Measurements from ENCODE around the gene C1orf159. TPM values are rescaled to one million over a fixed set of nuclear protein-coding genes. Genes with fewer than 3 reads are reported as not detected.

Gene C1orf159
- total RNA-seq, 1 donor, result 9.6 TPM

DNA sequence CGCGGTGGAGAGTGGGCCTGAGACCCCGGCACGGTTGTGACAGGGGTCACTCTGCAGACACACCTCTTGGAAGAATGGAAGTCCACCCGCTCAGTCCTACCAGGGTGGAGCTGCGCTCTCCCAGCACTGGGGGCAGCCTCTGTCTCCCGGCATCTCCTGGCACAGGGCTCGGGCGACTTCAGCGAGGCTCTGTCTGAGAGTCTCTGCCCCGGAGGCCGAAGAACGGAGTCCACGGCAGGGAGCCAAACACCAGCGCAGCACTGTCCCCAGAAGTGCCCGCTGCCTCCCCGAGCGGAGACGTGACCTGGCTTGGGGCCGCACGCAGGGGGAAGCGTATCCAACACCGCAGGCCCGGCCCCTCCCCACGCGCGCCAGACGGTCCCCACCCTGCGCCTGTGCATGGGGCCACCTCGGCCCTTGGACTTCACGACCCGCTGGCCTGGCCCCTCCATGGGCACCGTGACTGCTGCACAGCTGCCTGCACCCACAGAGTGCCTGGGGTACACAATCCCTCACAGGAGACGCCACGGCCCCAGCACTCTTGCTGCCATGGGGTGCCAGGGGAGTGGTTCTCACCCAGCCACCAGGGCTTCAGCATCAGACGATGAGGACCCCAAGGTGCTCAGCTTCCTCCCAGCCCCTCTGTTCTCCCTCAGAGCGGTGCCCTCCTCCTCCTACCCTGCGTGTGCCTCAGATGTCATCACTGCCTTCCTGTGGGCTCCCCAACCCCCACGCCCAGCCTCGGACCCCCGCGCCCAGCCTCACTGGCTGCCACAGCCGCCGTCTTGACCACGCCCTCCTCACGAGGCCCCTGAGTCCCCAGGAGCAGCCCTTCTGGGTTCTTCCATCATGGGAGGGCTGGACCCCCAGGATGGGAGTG lies 26.8 kb downstream of the C1orf159 start:
- Histone ChIP-seq H3K4me1 (ENCODE audit: insufficient read depth, low read length) (no peaks in the 10 kb centered on the region), H3K4me3 (ENCODE audit: low read length) (no peak overlapping the region), H3K9me3 (ENCODE audit: low read depth, low read length) (no peaks in the 10 kb centered on the region), H3K27me3 (ENCODE audit: insufficient read depth, low read length) (no peaks in the 10 kb centered on the region)

DNA sequence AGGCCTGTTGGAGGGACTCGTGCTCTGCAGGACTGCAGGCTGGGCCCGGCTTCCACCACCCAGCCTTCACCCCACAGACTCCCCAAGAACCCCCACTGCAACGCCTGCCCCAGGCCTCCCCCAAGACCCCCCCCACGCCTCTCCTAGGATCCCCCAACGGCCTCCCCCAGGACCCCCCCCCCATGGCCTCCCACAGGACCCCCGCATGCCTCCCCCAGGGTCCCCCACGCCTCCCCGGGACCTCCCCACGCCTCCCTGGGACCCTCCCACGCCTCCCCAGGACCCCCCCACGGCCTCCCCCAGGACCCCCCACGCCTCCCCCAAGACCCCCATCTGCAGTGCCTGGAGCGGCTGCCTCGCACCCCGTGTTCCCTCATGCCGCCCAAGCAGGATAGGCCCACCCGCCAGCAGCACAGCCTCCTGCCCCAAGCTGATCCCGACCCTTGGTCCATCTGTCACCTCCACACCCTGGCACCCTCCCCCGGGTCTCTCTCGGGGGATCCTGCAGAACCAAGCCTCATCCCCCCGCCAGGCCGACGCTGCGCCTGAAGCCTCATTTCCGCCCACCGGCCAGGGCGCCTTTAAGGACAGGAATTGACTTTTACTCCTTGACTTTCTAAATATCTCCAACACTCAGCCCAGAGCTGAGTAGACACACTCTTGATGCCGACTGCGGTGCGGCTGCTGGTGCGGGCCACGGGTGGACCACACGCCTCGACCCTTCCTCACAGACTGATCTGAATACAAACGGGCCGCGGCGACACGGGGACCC lies 27.7 kb downstream of the C1orf159 start:
- Histone ChIP-seq H3K4me3 (ENCODE audit: low read length) (no peak overlapping the region), H3K4me1 (ENCODE audit: insufficient read depth, low read length) (no peaks in the 10 kb centered on the region), H3K9me3 (ENCODE audit: low read depth, low read length) (no peaks in the 10 kb centered on the region), H3K27me3 (ENCODE audit: insufficient read depth, low read length) (no peaks in the 10 kb centered on the region)

DNA sequence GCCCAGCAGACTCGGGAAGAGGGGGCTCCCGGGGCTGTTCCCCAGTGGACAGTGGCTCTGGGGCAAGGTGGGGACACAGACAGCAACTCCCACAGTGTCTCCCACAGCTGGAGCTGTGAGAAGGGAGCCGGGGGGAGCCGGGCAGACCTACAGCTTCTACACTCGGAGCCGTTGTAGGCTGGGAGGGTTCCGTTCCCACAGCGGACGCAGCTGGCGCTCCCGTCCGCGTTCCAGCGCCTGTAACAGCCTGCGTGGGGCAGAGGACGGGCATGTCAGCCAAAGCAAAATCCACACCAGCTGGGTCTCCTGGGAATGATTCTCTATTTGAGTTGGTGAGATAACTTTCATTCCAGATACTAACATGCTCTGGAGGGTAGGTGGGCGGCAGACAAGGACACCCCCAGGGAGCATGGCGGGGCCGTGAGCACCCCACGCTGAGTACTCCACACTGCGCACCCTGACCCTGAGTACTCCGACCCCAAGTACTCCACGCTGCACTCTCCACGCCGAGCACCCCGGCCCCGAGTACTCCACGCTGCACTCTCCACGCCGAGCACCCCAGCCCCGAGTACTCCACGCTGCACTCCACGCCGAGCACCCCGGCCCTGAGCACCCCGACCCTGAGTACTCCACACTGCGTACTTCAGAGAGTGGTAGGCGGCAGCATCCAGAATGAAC lies 28.4 kb downstream of the C1orf159 start:
- no peaks in the 10 kb centered on the region for H3K27me3 ChIP-seq (ENCODE audit: insufficient read depth, low read length)
- H3K4me1 ChIP-seq (ENCODE audit: insufficient read depth, low read length), result no peaks in the 10 kb centered on the region
- no peaks in the 10 kb centered on the region for H3K9me3 ChIP-seq (ENCODE audit: low read depth, low read length)
- H3K4me3 ChIP-seq (ENCODE audit: low read length), result no peak overlapping the region

DNA sequence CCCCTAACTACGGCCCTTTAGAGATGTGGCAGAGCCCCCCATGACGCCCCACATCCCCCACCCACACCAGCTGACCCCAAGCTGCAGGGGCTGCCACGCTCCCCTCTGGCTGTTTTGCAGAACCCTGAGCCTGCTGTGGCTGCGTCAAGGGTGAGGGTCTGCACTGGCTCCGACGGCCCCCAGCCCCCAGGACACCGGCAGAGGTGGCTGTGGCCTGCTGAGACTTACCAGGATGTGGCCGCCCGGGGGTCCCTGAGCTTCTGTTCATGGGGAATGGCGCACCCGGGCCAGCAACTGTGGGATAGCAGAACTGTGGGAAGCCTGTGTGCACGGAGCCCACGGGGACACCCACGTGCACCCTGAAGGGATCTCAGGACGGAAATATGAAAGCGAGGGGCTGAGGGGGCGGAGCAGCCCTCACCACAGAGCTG lies 29.0 kb downstream of the C1orf159 start:
- Histone ChIP-seq H3K4me3 (ENCODE audit: low read length) (no peak overlapping the region), H3K27me3 (ENCODE audit: insufficient read depth, low read length) (no peaks in the 10 kb centered on the region), H3K9me3 (ENCODE audit: low read depth, low read length) (no peaks in the 10 kb centered on the region), H3K4me1 (ENCODE audit: insufficient read depth, low read length) (no peaks in the 10 kb centered on the region)

DNA sequence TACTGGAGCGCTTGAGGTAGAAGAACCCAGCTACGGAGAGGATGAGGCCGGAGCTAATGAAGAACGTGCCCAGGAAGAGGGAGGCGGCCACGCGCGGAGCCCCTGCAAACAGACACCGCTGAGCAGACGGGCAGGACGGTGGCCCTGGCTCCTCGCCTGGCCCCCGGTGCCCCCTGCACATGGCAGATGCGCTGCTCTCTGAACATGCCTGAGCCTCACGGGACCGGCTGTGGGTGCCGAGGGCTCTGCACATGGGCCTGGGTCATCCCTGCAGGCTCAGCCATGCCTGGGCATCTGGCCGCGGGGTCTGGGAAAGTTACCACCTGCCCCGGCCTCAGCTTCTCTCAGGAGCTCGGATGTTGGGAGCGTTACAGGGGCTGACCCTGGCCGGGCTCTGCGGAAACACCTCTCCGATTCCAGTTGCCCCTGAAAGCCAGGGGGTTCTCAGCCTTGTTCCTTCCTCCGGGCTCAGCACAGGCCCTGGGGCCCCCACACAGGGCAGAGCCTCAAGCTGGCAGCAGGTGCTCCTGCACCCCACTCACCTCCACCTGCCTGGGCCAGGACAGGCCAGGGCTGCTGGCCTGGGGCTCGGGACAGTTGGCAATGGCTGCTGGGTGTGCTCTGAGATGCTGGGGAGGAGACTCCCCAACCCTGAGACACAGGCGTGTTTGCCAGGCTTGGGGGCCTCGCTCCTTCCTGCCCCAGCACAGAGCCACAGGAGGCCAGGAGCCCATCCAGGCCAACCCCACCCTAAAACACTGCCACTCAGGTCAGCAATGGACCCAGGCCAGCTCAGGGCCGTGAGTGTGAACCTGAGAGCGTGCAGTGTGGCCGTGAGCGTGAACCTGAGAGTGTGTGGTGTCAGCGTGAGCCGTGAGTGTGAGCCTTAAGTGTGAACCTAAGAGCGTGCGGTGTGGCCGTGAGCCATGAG lies 29.7 kb downstream of the C1orf159 start:
- H3K9me3 ChIP-seq (ENCODE audit: low read depth, low read length), result no peaks in the 10 kb centered on the region
- H3K4me3 ChIP-seq (ENCODE audit: low read length), result no peak overlapping the region
- no peaks in the 10 kb centered on the region for H3K27me3 ChIP-seq (ENCODE audit: insufficient read depth, low read length)
- H3K4me1 ChIP-seq (ENCODE audit: insufficient read depth, low read length), result no peaks in the 10 kb centered on the region

DNA sequence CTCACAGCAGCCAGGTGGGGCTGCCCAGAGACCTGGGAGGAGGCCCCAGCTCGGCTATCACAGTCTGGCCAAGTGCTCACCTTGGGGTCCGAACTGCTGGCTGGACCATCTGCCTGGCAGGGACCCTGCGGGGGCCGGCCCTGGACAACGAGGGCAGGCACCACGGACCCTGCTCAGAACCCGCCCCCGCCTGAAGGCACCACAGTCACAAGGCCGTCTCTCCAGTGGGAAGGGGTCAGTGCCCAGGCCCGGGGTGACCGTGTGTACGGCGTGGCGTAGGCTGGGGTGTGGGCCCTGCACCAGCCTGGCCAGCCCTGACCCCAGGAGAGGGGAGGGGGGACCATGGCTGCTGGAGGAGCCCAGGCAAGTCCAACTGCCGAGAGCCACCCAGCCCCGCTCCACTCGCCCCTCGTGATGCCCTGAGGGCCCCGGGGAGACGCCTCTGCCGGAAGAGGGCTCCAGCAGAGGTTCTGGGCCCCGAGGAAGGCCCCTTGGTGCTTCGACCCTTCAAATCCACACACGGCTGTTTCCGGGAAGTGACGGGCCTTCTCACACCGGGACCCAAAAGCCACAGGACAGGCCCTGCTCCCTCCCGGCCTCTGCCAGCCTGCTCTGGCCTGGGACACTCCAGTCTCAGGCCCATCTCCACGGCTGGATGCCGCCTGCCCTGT lies 30.6 kb downstream of the C1orf159 start:
- no peaks in the 10 kb centered on the region for H3K27me3 ChIP-seq (ENCODE audit: insufficient read depth, low read length)
- H3K9me3 ChIP-seq (ENCODE audit: low read depth, low read length), result no peaks in the 10 kb centered on the region
- H3K4me1 ChIP-seq (ENCODE audit: insufficient read depth, low read length), result no peaks in the 10 kb centered on the region

DNA sequence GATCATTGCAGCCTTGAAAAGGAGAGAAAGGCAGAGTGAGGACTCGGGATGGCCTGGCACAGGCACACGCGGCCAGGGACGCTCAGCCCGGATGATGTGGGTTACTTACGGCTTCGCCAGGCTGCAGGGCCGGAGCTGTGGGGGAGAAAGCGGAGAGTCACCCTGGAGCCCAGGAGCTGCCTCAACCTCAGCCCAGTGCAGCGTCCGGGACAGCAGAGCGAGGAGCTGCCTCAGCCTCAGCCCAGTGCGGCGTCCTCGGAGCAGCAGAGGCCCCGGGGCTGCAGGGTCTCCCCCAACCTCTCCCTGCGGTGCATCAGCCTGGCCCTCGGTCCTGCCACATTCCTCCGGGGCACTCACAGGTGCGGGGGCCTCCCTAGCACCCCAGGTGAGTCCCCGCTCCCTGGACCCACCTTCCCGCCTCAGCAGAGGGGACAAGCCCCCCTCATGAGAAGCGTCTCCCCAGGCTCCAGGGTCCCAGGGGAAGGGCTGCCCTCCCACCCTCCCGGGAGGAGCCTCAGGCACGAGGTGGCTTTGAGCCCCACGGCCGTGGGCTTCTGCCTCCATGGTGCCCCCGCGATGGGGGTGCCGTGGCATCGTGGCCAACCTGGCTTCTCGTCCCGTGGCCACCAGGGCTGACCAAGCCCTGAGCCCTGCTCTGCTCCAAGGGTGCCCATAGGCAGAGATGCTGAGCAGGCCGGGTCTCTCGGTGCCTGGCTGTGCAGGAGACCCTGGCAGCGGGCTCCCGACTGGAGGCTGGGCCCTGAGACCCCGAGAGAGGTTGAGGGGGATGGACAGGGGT lies 31.3 kb downstream of the C1orf159 start:
- Histone ChIP-seq H3K27me3 (ENCODE audit: insufficient read depth, low read length) (no peaks in the 10 kb centered on the region), H3K4me1 (ENCODE audit: insufficient read depth, low read length) (peaks cover 2% of the 10 kb centered on the region), H3K4me3 (ENCODE audit: low read length) (no peak overlapping the region), H3K9me3 (ENCODE audit: low read depth, low read length) (no peaks in the 10 kb centered on the region)

More for the DNA sequence above, 30.6 kb downstream of the C1orf159 start:
- no peak overlapping the region for H3K4me3 ChIP-seq (ENCODE audit: low read length)

DNA sequence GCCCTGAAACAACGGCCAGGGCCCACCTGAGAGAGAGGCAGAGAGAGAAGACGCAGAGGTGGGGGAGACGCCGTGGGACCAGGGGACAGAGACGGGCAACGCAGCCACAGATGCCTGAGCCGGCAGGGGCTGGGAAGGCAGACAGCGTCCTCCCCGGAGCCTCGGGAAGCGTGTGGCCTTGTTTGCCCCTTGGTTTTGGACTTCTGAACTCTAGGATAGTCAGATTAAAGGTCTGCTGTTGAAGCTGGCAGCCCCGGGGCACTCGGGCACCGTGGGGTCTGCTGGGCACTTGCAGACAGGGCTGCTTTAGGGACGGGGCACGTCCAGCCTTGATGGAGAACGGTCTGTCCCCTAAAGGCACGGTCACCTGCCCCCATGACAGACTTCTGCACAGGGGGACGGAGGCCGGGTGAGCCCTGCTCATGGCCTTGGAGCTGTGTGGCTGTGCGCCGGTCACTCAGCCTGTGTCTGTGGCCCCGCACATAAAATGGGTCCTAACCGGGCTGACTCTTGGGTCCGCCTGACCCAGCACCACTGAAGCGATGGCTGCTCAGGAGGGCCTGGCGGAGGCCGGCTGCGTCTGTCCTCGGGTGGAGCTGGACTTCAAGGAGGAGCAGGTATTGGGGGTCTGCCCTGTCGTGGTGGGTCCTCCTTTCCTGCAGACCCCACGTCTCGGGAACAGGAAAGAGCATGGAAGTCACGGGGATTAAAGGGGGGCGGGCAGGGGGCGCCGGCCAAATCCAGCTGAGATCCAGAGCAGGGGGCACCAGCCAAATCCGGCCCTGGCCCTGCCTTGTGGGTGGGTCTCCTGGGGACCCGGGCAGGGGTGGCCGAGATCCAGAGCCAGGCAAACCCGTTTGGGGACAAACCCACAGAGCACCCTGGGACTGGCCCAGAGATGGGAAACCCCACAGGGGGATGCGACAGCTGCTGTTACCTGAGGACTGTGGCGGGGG lies 32.2 kb downstream of the C1orf159 start:
- Histone ChIP-seq H3K4me1 (ENCODE audit: insufficient read depth, low read length) (peaks cover 6% of the 10 kb centered on the region), H3K9me3 (ENCODE audit: low read depth, low read length) (no peaks in the 10 kb centered on the region), H3K27me3 (ENCODE audit: insufficient read depth, low read length) (no peaks in the 10 kb centered on the region), H3K4me3 (ENCODE audit: low read length) (no peak overlapping the region)

DNA sequence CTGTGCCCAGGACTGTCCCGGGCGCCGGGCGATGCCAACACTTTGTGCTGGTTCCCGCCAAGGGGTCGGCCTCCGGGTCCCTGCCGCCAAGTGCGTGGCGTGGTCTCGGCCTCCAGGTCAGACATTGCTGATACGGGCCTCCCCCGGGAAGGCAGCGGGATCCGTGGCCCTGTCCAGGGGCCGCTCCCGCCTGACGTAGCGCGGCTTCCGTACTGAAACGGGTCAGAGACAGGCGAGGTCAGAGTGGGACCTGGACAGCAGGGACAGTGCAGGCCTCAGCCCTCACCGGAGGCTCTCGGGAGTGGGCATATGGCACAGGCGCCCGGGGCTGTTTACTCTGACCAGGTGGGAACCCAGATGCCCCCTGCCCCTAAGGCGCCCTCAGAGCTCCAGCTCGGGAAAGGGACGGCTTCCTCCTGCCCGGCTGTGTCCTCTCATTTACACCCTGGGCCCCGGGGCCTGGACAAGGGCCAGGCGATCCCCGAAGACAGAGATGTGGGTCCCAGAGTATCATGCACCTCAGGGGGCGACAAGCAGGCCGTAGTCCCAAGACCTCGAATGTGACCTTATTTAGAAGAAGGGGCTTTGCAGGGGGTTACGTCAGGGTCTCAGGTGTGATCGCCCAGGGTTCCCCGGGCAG lies 33.0 kb downstream of the C1orf159 start:
- Histone ChIP-seq H3K4me3 (ENCODE audit: low read length) (no peak overlapping the region), H3K9me3 (ENCODE audit: low read depth, low read length) (no peaks in the 10 kb centered on the region), H3K27me3 (ENCODE audit: insufficient read depth, low read length) (no peaks in the 10 kb centered on the region), H3K4me1 (ENCODE audit: insufficient read depth, low read length) (peaks cover 6% of the 10 kb centered on the region)

DNA sequence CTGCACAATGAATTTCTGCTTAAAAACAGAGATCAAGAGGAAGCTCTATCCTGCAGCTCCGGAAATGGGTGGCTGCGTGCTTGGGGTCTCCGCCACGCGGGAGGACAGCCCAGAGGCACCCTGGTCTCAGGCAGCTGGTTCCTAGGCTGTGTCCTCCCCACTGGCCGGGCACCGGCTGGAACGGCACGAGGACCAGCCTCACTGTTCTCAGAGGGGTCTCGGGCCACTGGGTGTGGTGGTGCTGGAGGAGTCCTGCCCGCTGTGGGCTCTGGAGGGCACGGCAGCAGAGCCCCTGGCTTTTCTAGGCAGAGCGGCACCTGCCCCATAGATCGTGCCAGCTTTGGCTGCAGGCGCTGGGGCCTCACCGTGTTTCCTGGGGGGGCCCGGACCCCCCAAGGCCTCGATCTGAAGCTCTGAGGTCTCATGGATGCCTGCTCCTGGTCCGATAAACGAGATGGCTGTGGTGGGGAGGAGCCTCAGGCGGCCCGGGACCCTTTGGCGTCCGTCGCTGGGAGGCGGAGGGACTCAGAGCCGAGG lies 33.6 kb downstream of the C1orf159 start:
- peaks cover 6% of the 10 kb centered on the region for H3K4me1 ChIP-seq (ENCODE audit: insufficient read depth, low read length)
- H3K9me3 ChIP-seq (ENCODE audit: low read depth, low read length), result no peaks in the 10 kb centered on the region
- no peak overlapping the region for H3K4me3 ChIP-seq (ENCODE audit: low read length)
- no peaks in the 10 kb centered on the region for H3K27me3 ChIP-seq (ENCODE audit: insufficient read depth, low read length)

DNA sequence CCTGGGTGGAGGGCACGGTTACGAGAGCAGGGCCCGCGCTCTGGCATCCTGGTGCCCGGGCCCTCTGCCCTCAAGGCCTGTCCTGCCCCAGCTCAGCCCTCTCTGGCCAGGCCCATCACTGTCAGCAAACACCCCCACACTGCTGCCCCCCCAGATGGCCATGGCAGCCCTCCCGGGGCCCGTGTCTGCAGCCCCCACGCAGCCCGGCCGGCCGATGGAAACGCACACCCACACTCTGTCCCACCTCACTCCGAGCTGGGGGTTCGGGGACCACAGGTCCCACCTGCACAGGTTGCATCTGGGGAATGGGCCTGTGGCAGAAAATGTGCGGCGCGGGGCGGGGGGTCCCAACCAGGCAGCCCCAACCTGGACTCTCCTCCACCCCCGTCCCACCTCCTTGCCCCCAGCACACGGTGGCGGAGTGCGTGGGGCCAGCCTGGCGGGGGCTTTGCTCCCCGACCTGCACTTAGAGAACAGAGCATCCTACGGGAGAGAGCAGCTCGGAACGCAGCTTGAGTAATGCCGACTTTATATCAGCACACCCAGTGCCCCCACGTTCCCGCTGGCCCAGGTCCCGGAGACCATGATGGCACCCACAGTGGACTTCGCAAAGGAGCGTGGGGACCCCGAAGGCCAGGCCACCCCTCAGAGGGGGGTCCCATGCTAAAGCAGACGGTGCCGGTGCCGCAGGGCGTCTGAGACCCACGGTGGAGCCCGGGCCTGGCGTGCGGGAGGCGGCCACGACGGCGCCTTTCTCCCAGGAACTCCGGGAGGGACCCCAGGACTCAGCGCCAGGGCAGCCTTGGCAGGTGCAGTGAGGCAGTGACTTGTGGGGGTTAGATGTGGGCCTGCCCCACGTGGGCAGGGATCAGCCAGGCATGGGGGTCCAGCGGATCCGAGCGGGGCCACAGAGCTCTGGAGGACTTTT lies 34.3 kb downstream of the C1orf159 start:
- Histone ChIP-seq H3K9me3 (ENCODE audit: low read depth, low read length) (no peaks in the 10 kb centered on the region), H3K4me3 (ENCODE audit: low read length) (no peak overlapping the region), H3K4me1 (ENCODE audit: insufficient read depth, low read length) (peaks cover 6% of the 10 kb centered on the region), H3K27me3 (ENCODE audit: insufficient read depth, low read length) (no peaks in the 10 kb centered on the region)

Measured in mononuclear cell (primary cell).